HEK293 (cell line): ENCODE data around the gene USP30.

Experiments
- GLI2 ChIP-seq: fragments of 450-650 bp; formaldehyde crosslinking; IDR thresholded peaks from 2 replicates; pipeline ENCODE4; 2017; ENCODE audit warnings: missing biosample characterization, missing genetic modification characterization, low read depth, borderline replicate concordance
- GLIS2 ChIP-seq: fragments of 450-650 bp; formaldehyde crosslinking; IDR thresholded peaks from 2 replicates; pipeline ENCODE4 v1.5.1; 2016; ENCODE audit warnings: missing biosample characterization, missing genetic modification characterization
- KLF10 ChIP-seq: fragments of 450-650 bp; IDR thresholded peaks from 2 replicates; pipeline ENCODE4 v1.5.1; 2018; ENCODE audit warnings: missing biosample characterization, mild to moderate bottlenecking, missing genetic modification characterization
- MYNN ChIP-seq: fragments of 450-650 bp; formaldehyde crosslinking; IDR thresholded peaks from 2 replicates; pipeline ENCODE4 v1.5.1; 2016; ENCODE audit warnings: missing biosample characterization, missing genetic modification characterization, borderline replicate concordance
- ZBTB10 ChIP-seq: fragments of 450-650 bp; formaldehyde crosslinking; IDR thresholded peaks from 2 replicates; pipeline ENCODE4 v1.5.1; 2016; ENCODE audit warnings: missing biosample characterization, missing genetic modification characterization
- ZBTB17 ChIP-seq: fragments of 450-650 bp; formaldehyde crosslinking; IDR thresholded peaks from 2 replicates; pipeline ENCODE4 v1.5.1; 2016; ENCODE audit warnings: missing biosample characterization, missing genetic modification characterization
- ZBTB26 ChIP-seq: fragments of 450-650 bp; formaldehyde crosslinking; optimal IDR thresholded peaks from 2 replicates; pipeline ENCODE3; 2016; ENCODE audit warnings: missing biosample characterization, mild to moderate bottlenecking, missing genetic modification characterization
- ZBTB44 ChIP-seq: fragments of 450-650 bp; IDR thresholded peaks from 2 replicates; pipeline ENCODE4 v1.5.1; 2018; ENCODE audit warnings: missing biosample characterization, mild to moderate bottlenecking, missing genetic modification characterization
- ZBTB6 ChIP-seq: fragments of 450-650 bp; formaldehyde crosslinking; IDR thresholded peaks from 2 replicates; pipeline ENCODE4 v1.5.1; 2017; ENCODE audit warnings: missing biosample characterization, missing genetic modification characterization
- ZFP37 ChIP-seq: fragments of 450-650 bp; formaldehyde crosslinking; IDR thresholded peaks from 2 replicates; pipeline ENCODE4 v1.5.1; 2016; ENCODE audit warnings: missing biosample characterization, missing genetic modification characterization
- ZFP69B ChIP-seq: fragments of 450-650 bp; formaldehyde crosslinking; IDR thresholded peaks from 2 replicates; pipeline ENCODE4 v1.5.1; 2016; ENCODE audit warnings: missing biosample characterization, missing genetic modification characterization
- ZNF2 ChIP-seq: fragments of 450-650 bp; formaldehyde crosslinking; IDR thresholded peaks from 2 replicates; pipeline ENCODE4 v1.5.1; 2016; ENCODE audit warnings: missing biosample characterization, missing genetic modification characterization
- ZNF366 ChIP-seq: fragments of 450-650 bp; formaldehyde crosslinking; conservative IDR thresholded peaks from 2 replicates; pipeline ENCODE4 v1.5.1; 2016; ENCODE audit warnings: missing biosample characterization, missing genetic modification characterization
- ZNF391 ChIP-seq: fragments of 450-650 bp; formaldehyde crosslinking; IDR thresholded peaks from 2 replicates; pipeline ENCODE4 v1.5.1; 2016; ENCODE audit warnings: low read depth, missing biosample characterization, missing genetic modification characterization, borderline replicate concordance
- ZNF501 ChIP-seq: fragments of 450-650 bp; formaldehyde crosslinking; IDR thresholded peaks from 2 replicates; pipeline ENCODE4 v1.5.1; 2016; ENCODE audit warnings: missing biosample characterization, missing genetic modification characterization
- ZNF639 ChIP-seq: fragments of 450-650 bp; formaldehyde crosslinking; IDR thresholded peaks from 2 replicates; pipeline ENCODE4 v1.5.1; 2016; ENCODE audit warnings: missing biosample characterization, missing genetic modification characterization
- ZNF660 ChIP-seq: fragments of 450-650 bp; IDR thresholded peaks from 2 replicates; pipeline ENCODE4 v1.5.1; 2018; ENCODE audit warnings: missing biosample characterization, mild to moderate bottlenecking, missing genetic modification characterization
- ZNF704 ChIP-seq: fragments of 450-650 bp; formaldehyde crosslinking; IDR thresholded peaks from 2 replicates; pipeline ENCODE4 v1.5.1; 2016; ENCODE audit warnings: missing biosample characterization, missing genetic modification characterization
- ZXDB ChIP-seq: fragments of 450-650 bp; formaldehyde crosslinking; IDR thresholded peaks from 2 replicates; pipeline ENCODE4 v1.5.1; 2016; ENCODE audit warnings: missing biosample characterization, missing genetic modification characterization

USP30 gene

GRCh38 chr12:109097435-109098182 is 45.2 kb downstream of the USP30 start, which contains the start of gene UNG (continued):
- TF ChIP-seq KLF10 (tag by site-specific recombination) (peak; percentile 68; the same call in 1 of the 2 replicates), ZFP37 (peak; percentile 38; the same call in 1 of the 2 replicates), ZNF704 (tag by site-specific recombination) (peak; percentile 79; the same call in 1 of the 2 replicates), ZBTB44 (tag by site-specific recombination) (no peak), GLI2 (tag by site-specific recombination) (no peak), ZNF639 (tag by site-specific recombination) (0 out of 2 replicates have a peak, but pooled peaks have one; percentile 14), ZNF660 (tag by site-specific recombination) (peak; percentile 46), ZBTB26 (tag by site-specific recombination) (peak; percentile 60), ZBTB17 (tag by site-specific recombination) (peak; percentile 74; the same call in 1 of the 2 replicates), GLIS2 (tag by site-specific recombination) (peak; percentile 91), ZXDB (0 out of 2 replicates have a peak, but pooled peaks have one; percentile 62), ZNF501 (peak; percentile 78; the same call in 1 of the 2 replicates), ZNF2 (tag by site-specific recombination) (peak; percentile 77; the same call in 1 of the 2 replicates), ZBTB6 (tag by site-specific recombination) (0 out of 2 replicates have a peak, but pooled peaks have one; percentile 28), ZNF391 (tag by site-specific recombination) (0 out of 2 replicates have a peak, but pooled peaks have one; percentile 34), ZBTB10 (tag by site-specific recombination) (peak; percentile 31; the same call in 1 of the 2 replicates), MYNN (no peak), ZNF366 (tag by site-specific recombination) (0 out of 2 replicates have a peak, but pooled peaks have one; percentile 18), ZFP69B (peak; percentile 95)
